ENCODE measurements around the gene SRRM3.

DNA sequence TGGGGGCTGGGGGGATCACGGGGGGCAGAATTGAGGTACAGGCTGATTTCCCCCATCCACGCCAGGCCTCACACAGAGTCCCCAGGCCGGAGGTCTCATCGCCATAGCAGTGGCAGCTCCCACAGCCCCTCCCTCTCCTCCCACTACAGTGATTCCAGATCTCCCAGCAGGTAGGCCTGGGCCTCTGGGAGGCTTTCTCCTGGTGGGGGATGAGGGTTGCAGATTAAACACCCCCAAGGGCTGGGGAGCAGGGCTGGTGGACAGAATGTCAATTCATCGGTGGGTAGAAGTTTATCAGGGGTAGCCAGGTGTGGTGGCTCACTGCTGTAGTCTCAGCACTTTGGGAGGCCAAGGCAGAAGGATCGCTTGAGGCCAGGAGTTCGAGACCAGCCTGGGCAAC lies 63.6 kb downstream of the SRRM3 start:
- TF ChIP-seq TAF1 (IDR thresholded peaks at IDR 0.05; ENCODE audit: low read depth, low read length) (no peak), POLR2AphosphoS5 (IDR thresholded peaks at IDR 0.05; ENCODE audit: low read depth, low read length) (no peak), POLR2A (IDR thresholded peaks at IDR 0.05; ENCODE audit: low read depth, low read length) (no peak), POU2F2 (IDR thresholded peaks at IDR 0.05; ENCODE audit: low read depth, low read length) (no peak)

All from GM12891 (cell line).